HepG2 (cell line): ENCODE measurements around the gene BCL2L11. TPM values are rescaled to one million over a fixed set of nuclear protein-coding genes. Genes with fewer than 3 reads are reported as not detected.
A peak's percentile ranks its signal among the peaks of the same experiment; 100 is the strongest.

Experiments
- AGO1 ChIP-seq: fragments of 200-400 bp; formaldehyde crosslinking; IDR thresholded peaks from 2 replicates; pipeline ENCODE4 v1.6.1; 2017; ENCODE audit warnings: mild to moderate bottlenecking, low read depth, low read length, moderate library complexity; ENCODE audit not compliant: poor library complexity, severe bottlenecking
- FOXO1 ChIP-seq: sonication (generic); formaldehyde crosslinking; IDR thresholded peaks from 2 replicates; pipeline ENCODE4 v1.4.0; 2020; ENCODE audit warnings: missing genetic modification reagents
- KDM2A ChIP-seq: sonication (generic); formaldehyde crosslinking; IDR thresholded peaks from 2 replicates; pipeline ENCODE4 v1.4.0; 2020; ENCODE audit warnings: low read depth, missing genetic modification reagents, borderline replicate concordance
- KDM6A ChIP-seq: IDR thresholded peaks from 2 replicates; pipeline ENCODE4 v1.6.1; 2016; ENCODE audit warnings: low read depth
- MAFK ChIP-seq, 2 experiments: IDR thresholded peaks in 1 of 2; conservative IDR thresholded peaks in 1 of 2; 2 replicates each; pipeline ENCODE4 v1.6.1; 2011; ENCODE audit warnings: improper control_type of control experiment in 2 of 2, low read length in 2 of 2
- NCOA5 ChIP-seq: sonication (generic); formaldehyde crosslinking; IDR thresholded peaks from 2 replicates; pipeline ENCODE4 v1.4.0; 2020; ENCODE audit warnings: missing genetic modification reagents
- RFX1 ChIP-seq: fragments of 450-650 bp; IDR thresholded peaks from 2 replicates; pipeline ENCODE4 v1.6.1; 2017
- SMAD1 ChIP-seq: sonication (generic); formaldehyde crosslinking; IDR thresholded peaks from 2 replicates; pipeline ENCODE4 v1.4.0; 2020; ENCODE audit warnings: missing genetic modification reagents, low read depth, mild to moderate bottlenecking, borderline replicate concordance
- ZNF180 ChIP-seq: sonication (generic); formaldehyde crosslinking; IDR thresholded peaks from 2 replicates; pipeline ENCODE4 v1.4.0; 2020; ENCODE audit warnings: low read depth, missing genetic modification reagents, borderline replicate concordance
- ZNF24 ChIP-seq: fragments of 450-650 bp; IDR thresholded peaks from 2 replicates; pipeline ENCODE4 v1.6.1; 2017; ENCODE audit warnings: antibody characterized with exemption, mild to moderate bottlenecking
- ZNF510 ChIP-seq: sonication (generic); formaldehyde crosslinking; IDR thresholded peaks from 2 replicates; pipeline ENCODE4 v1.4.0; 2020; ENCODE audit warnings: low read depth, mild to moderate bottlenecking, missing genetic modification reagents
- ZNF660 ChIP-seq: sonication (generic); formaldehyde crosslinking; IDR thresholded peaks from 2 replicates; pipeline ENCODE4 v1.5.1; 2020; ENCODE audit warnings: mild to moderate bottlenecking, low read depth, missing genetic modification reagents, borderline replicate concordance
- ZNF713 ChIP-seq: sonication (generic); formaldehyde crosslinking; IDR thresholded peaks from 2 replicates; pipeline ENCODE4 v1.4.0; 2020; ENCODE audit warnings: mild to moderate bottlenecking, missing genetic modification reagents
- polyA plus RNA-seq, 8 experiments: library from polyadenylated mRNA; depleted of rRNA in 3 of 8; stranded (reverse) in 7 of 8; unstranded in 1 of 8; fragments of >200 nt; fragmentation: Illumina TruSeq in 4 of 8; extraction: Trizol in 4 of 8; gene quantifications; 2 replicates each; pipeline versions ENCODE4 v1.2.1 to v1.2.3, GENCODE V29; 2011 to 2016; ENCODE audit warnings: low read depth in 4 of 8, missing spikeins in 1 of 8, mixed read lengths in 1 of 8; ENCODE audit not compliant: insufficient read depth in 1 of 8
- total RNA-seq, 5 experiments: library from RNA; depleted of rRNA; stranded (reverse); fragments of >200 nt; fragmentation: Illumina TruSeq; extraction: Trizol; gene quantifications; 2 replicates each; pipeline ENCODE4 v1.2.3, GENCODE V29; 2016; ENCODE audit warnings: low read depth in 1 of 5
- TF ChIP-seq, protein P1 (sequence below): sonication (generic); formaldehyde crosslinking; IDR thresholded peaks from 2 replicates; pipeline ENCODE4 v1.8.0; 2022; ENCODE audit warnings: mild to moderate bottlenecking, missing genetic modification reagents, moderate library complexity
- TF ChIP-seq, protein P2 (sequence below): sonication (generic); formaldehyde crosslinking; IDR thresholded peaks from 2 replicates; pipeline ENCODE4 v1.4.0; 2020; ENCODE audit warnings: missing genetic modification reagents, borderline replicate concordance
- TF ChIP-seq, protein P3 (sequence below): fragments of 450-650 bp; IDR thresholded peaks from 2 replicates; pipeline ENCODE4 v1.6.1; 2017
- TF ChIP-seq, protein P4 (sequence below): sonication (generic); formaldehyde crosslinking; IDR thresholded peaks from 2 replicates; pipeline ENCODE4 v1.4.0; 2020; ENCODE audit warnings: mild to moderate bottlenecking, missing genetic modification reagents
- TF ChIP-seq, protein P5 (sequence below): sonication (generic); formaldehyde crosslinking; IDR thresholded peaks from 2 replicates; pipeline ENCODE4 v1.9.0; 2022; ENCODE audit warnings: missing genetic modification reagents, mild to moderate bottlenecking, borderline replicate concordance

Gene BCL2L11
- total and polyA plus RNA-seq, 2 of the 13 experiments (the other 11 are each of a cell fraction or from before 2014, with no cell fraction given) = 6.1 to 9.7 TPM

DNA sequence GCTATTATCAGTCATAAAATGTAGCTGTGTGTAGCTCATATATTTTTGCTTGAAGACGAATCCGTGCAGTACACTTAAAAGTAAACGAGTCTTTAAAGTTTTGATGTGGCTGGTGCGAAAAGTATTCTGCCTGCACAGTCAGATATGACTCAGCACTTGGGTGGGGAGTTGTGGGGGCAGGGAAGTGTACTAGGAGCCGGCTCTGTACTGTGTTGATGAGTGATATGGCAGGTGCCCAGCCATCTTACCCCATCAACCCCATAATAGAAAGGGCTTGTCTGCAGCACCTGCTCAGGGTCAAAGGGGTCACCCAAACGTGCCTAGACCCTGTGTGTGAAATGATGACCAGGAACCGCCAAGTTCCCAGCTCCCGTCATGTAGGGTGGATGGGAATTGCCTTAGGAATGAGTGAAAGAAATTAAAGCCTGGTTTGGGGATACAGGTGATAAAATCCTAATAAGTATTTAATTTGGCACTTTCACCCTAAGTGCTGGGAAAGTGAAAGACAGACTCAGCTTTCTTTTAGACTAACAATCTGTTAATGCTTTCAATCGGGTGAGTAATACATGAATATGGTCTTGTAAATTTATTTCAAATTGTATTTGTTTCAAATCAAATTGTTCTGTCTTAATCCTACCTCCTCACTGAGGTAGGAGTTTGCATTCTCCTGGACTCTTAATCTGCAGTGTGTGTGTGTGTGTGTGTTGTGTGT lies 48.0 kb downstream of the BCL2L11 start (continued):
- no peak for TF ChIP-seq KDM6A (CRISPR knock-in tag)
- TF ChIP-seq MAFK (conservative IDR thresholded peaks at IDR 0.05 in 1 of 2, IDR thresholded peaks at IDR 0.05 in 1 of 2; ENCODE audit: low read length in 2 of 2) = peak; percentile 29 to 63; a peak in 3 of 4 replicates
- TF ChIP-seq RFX1 = no peak
- TF ChIP-seq, protein P1, sequence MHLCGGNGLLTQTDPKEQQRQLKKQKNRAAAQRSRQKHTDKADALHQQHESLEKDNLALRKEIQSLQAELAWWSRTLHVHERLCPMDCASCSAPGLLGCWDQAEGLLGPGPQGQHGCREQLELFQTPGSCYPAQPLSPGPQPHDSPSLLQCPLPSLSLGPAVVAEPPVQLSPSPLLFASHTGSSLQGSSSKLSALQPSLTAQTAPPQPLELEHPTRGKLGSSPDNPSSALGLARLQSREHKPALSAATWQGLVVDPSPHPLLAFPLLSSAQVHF (CRISPR knock-in tag) = no peak
- 0 out of 2 replicates have a peak, but pooled peaks have one; percentile 13 for TF ChIP-seq KDM2A
- TF ChIP-seq AGO1 = no peak
- no peak for TF ChIP-seq NCOA5 (CRISPR knock-in tag)
- TF ChIP-seq, protein P2, sequence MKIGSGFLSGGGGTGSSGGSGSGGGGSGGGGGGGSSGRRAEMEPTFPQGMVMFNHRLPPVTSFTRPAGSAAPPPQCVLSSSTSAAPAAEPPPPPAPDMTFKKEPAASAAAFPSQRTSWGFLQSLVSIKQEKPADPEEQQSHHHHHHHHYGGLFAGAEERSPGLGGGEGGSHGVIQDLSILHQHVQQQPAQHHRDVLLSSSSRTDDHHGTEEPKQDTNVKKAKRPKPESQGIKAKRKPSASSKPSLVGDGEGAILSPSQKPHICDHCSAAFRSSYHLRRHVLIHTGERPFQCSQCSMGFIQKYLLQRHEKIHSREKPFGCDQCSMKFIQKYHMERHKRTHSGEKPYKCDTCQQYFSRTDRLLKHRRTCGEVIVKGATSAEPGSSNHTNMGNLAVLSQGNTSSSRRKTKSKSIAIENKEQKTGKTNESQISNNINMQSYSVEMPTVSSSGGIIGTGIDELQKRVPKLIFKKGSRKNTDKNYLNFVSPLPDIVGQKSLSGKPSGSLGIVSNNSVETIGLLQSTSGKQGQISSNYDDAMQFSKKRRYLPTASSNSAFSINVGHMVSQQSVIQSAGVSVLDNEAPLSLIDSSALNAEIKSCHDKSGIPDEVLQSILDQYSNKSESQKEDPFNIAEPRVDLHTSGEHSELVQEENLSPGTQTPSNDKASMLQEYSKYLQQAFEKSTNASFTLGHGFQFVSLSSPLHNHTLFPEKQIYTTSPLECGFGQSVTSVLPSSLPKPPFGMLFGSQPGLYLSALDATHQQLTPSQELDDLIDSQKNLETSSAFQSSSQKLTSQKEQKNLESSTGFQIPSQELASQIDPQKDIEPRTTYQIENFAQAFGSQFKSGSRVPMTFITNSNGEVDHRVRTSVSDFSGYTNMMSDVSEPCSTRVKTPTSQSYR (CRISPR knock-in tag) = peak; percentile 64; the same call in 1 of the 2 replicates
- TF ChIP-seq, protein P3, sequence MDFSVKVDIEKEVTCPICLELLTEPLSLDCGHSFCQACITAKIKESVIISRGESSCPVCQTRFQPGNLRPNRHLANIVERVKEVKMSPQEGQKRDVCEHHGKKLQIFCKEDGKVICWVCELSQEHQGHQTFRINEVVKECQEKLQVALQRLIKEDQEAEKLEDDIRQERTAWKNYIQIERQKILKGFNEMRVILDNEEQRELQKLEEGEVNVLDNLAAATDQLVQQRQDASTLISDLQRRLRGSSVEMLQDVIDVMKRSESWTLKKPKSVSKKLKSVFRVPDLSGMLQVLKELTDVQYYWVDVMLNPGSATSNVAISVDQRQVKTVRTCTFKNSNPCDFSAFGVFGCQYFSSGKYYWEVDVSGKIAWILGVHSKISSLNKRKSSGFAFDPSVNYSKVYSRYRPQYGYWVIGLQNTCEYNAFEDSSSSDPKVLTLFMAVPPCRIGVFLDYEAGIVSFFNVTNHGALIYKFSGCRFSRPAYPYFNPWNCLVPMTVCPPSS = no peak
- TF ChIP-seq ZNF713 (CRISPR knock-in tag) = no peak
- TF ChIP-seq, protein P4, sequence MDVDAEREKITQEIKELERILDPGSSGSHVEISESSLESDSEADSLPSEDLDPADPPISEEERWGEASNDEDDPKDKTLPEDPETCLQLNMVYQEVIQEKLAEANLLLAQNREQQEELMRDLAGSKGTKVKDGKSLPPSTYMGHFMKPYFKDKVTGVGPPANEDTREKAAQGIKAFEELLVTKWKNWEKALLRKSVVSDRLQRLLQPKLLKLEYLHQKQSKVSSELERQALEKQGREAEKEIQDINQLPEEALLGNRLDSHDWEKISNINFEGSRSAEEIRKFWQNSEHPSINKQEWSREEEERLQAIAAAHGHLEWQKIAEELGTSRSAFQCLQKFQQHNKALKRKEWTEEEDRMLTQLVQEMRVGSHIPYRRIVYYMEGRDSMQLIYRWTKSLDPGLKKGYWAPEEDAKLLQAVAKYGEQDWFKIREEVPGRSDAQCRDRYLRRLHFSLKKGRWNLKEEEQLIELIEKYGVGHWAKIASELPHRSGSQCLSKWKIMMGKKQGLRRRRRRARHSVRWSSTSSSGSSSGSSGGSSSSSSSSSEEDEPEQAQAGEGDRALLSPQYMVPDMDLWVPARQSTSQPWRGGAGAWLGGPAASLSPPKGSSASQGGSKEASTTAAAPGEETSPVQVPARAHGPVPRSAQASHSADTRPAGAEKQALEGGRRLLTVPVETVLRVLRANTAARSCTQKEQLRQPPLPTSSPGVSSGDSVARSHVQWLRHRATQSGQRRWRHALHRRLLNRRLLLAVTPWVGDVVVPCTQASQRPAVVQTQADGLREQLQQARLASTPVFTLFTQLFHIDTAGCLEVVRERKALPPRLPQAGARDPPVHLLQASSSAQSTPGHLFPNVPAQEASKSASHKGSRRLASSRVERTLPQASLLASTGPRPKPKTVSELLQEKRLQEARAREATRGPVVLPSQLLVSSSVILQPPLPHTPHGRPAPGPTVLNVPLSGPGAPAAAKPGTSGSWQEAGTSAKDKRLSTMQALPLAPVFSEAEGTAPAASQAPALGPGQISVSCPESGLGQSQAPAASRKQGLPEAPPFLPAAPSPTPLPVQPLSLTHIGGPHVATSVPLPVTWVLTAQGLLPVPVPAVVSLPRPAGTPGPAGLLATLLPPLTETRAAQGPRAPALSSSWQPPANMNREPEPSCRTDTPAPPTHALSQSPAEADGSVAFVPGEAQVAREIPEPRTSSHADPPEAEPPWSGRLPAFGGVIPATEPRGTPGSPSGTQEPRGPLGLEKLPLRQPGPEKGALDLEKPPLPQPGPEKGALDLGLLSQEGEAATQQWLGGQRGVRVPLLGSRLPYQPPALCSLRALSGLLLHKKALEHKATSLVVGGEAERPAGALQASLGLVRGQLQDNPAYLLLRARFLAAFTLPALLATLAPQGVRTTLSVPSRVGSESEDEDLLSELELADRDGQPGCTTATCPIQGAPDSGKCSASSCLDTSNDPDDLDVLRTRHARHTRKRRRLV (CRISPR knock-in tag) = no peak
- no peak for TF ChIP-seq ZNF24
- TF ChIP-seq SMAD1 (CRISPR knock-in tag) = no peak
- TF ChIP-seq FOXO1 = no peak
- TF ChIP-seq ZNF510 (CRISPR knock-in tag) = no peak
- no peak for TF ChIP-seq ZNF180 (CRISPR knock-in tag)
- TF ChIP-seq ZNF660 (CRISPR knock-in tag) = no peak
- TF ChIP-seq, protein P5, sequence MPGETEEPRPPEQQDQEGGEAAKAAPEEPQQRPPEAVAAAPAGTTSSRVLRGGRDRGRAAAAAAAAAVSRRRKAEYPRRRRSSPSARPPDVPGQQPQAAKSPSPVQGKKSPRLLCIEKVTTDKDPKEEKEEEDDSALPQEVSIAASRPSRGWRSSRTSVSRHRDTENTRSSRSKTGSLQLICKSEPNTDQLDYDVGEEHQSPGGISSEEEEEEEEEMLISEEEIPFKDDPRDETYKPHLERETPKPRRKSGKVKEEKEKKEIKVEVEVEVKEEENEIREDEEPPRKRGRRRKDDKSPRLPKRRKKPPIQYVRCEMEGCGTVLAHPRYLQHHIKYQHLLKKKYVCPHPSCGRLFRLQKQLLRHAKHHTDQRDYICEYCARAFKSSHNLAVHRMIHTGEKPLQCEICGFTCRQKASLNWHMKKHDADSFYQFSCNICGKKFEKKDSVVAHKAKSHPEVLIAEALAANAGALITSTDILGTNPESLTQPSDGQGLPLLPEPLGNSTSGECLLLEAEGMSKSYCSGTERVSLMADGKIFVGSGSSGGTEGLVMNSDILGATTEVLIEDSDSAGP (CRISPR knock-in tag) = no peak
